Loucy (cell line): ENCODE data around the gene SLC25A41.

Experiments
- H2AFZ ChIP-seq: fragments of 200-600 bp; sonication (generic); 2 replicates; pipeline ENCODE4 v1.6.0; 2016; ENCODE audit warnings: antibody characterized with exemption, mild to moderate bottlenecking, low read length, moderate library complexity
- H3F3A ChIP-seq: fragments of 200-600 bp; 2 replicates; pipeline ENCODE4 v1.6.0; 2016; ENCODE audit warnings: antibody characterized with exemption, low read depth, mild to moderate bottlenecking
- H3K27me3 ChIP-seq: fragments of 200-600 bp; sonication (generic); 2 replicates; pipeline ENCODE4 v1.6.1; 2014; ENCODE audit warnings: low read length, mild to moderate bottlenecking; ENCODE audit not compliant: insufficient read depth, poor library complexity, severe bottlenecking
- H3K36me3 ChIP-seq: fragments of 200-600 bp; sonication (generic); 2 replicates; pipeline ENCODE4 v1.6.1; 2016; ENCODE audit warnings: low read length; ENCODE audit not compliant: insufficient read depth
- H3K4me1 ChIP-seq: fragments of 200-600 bp; sonication (generic); 2 replicates; pipeline ENCODE4 v1.5.1; 2014; ENCODE audit warnings: low read length, mild to moderate bottlenecking; ENCODE audit not compliant: insufficient read depth, poor library complexity, severe bottlenecking
- H3K4me2 ChIP-seq: fragments of 200-600 bp; sonication (generic); 2 replicates; pipeline ENCODE4 v1.6.0; 2014; ENCODE audit warnings: antibody characterized with exemption, low read length, low read depth, mild to moderate bottlenecking; ENCODE audit not compliant: poor library complexity, severe bottlenecking
- H3K4me3 ChIP-seq: fragments of 200-600 bp; sonication (generic); 2 replicates; pipeline ENCODE4 v1.5.1; 2014; ENCODE audit warnings: low read length, mild to moderate bottlenecking, mixed read lengths; ENCODE audit not compliant: poor library complexity, severe bottlenecking
- H3K79me2 ChIP-seq: fragments of 200-600 bp; sonication (generic); 2 replicates; pipeline ENCODE4 v1.6.1; 2014; ENCODE audit warnings: low read length; ENCODE audit not compliant: insufficient read depth
- H3K9ac ChIP-seq: fragments of 200-600 bp; sonication (generic); 2 replicates; pipeline ENCODE4 v1.6.0; 2014; ENCODE audit warnings: mild to moderate bottlenecking, low read depth, low read length, moderate library complexity; ENCODE audit not compliant: poor library complexity, severe bottlenecking
- H3K9me2 ChIP-seq: fragments of 200-600 bp; sonication (generic); replicated peaks from 2 replicates; pipeline ENCODE4 v1.6.1; 2016; ENCODE audit warnings: low read depth, low read length, mixed read lengths
- H3K9me3 ChIP-seq: fragments of 200-600 bp; sonication (generic); 2 replicates; pipeline ENCODE4 v1.6.1; 2014; ENCODE audit warnings: mild to moderate bottlenecking, antibody characterized with exemption, low read length, low read depth; ENCODE audit not compliant: insufficient read depth
- H4K20me1 ChIP-seq: fragments of 200-600 bp; sonication (generic); 2 replicates; pipeline ENCODE4 v1.6.0; 2014; ENCODE audit warnings: antibody characterized with exemption, low read length, mild to moderate bottlenecking; ENCODE audit not compliant: insufficient read depth, poor library complexity, severe bottlenecking
- CTCF ChIP-seq: fragments of 200-600 bp; sonication (generic); conservative IDR thresholded peaks from 2 replicates; pipeline ENCODE4 v1.5.1; 2014; ENCODE audit warnings: mild to moderate bottlenecking, antibody characterized with exemption, low read length
- EZH2phosphoT487 ChIP-seq: fragments of 200-600 bp; IDR thresholded peaks from 2 replicates; pipeline ENCODE4 v1.6.1; 2018; ENCODE audit warnings: antibody characterized with exemption, mild to moderate bottlenecking, moderate library complexity, borderline replicate concordance

SLC25A41 gene

GRCh38 chr19:6427131-6427530, 6.4 kb downstream of the SLC25A41 start:
- H3K4me1 ChIP-seq: peaks cover 24% of the 10 kb centered on the region
- peaks cover 25% of the 10 kb centered on the region for H3K79me2 ChIP-seq
- no peaks in the 10 kb centered on the region for H3K27me3 ChIP-seq
- H3K36me3 ChIP-seq: no peaks in the 10 kb centered on the region
- TF ChIP-seq EZH2phosphoT487 (no peak), CTCF (no peak)
- peaks cover 20% of the 10 kb centered on the region for H4K20me1 ChIP-seq
- no peak overlapping the region for H3K4me2 ChIP-seq
- no peaks in the 10 kb centered on the region for H3F3A ChIP-seq
- no peak overlapping the region for H3K4me3 ChIP-seq
- no peak overlapping the region for H3K9ac ChIP-seq
- no peaks in the 10 kb centered on the region for H3K9me3 ChIP-seq
- H2AFZ ChIP-seq: no peak overlapping the region
- no peaks in the 10 kb centered on the region for H3K9me2 ChIP-seq

- Histone ChIP-seq H3F3A (no peaks in the 10 kb centered on the region), H3K4me1 (peaks cover 30% of the 10 kb centered on the region), H3K4me2 (peak overlapping the region; percentile 76), H3K27me3 (no peaks in the 10 kb centered on the region), H3K9ac (peak overlapping the region; percentile 76), H3K9me2 (no peaks in the 10 kb centered on the region), H3K4me3 (peak overlapping the region; percentile 63), H2AFZ (peak overlapping the region; percentile 78), H4K20me1 (peaks cover 31% of the 10 kb centered on the region), H3K36me3 (peaks cover 6% of the 10 kb centered on the region; the same call in 1 of the 2 replicates), H3K79me2 (peaks cover 36% of the 10 kb centered on the region), H3K9me3 (no peaks in the 10 kb centered on the region)
- TF ChIP-seq EZH2phosphoT487: no peak
- TF ChIP-seq CTCF: peak; percentile 73
Observed at GRCh38 chr19:6425732-6426620, 7.6 kb downstream of the SLC25A41 start.

- Histone ChIP-seq H3K36me3 (peaks cover 14% of the 10 kb centered on the region; the same call in 1 of the 2 replicates), H3K79me2 (peaks cover 44% of the 10 kb centered on the region), H3K9me2 (no peaks in the 10 kb centered on the region), H3K4me3 (peak overlapping the region; percentile 63), H3K27me3 (no peaks in the 10 kb centered on the region), H3K9ac (peak overlapping the region; percentile 76), H3F3A (no peaks in the 10 kb centered on the region), H3K4me2 (peak overlapping the region; percentile 76), H4K20me1 (peaks cover 40% of the 10 kb centered on the region), H3K4me1 (peaks cover 30% of the 10 kb centered on the region), H2AFZ (peak overlapping the region; percentile 78), H3K9me3 (no peaks in the 10 kb centered on the region)
- no peak for TF ChIP-seq CTCF
- no peak for TF ChIP-seq EZH2phosphoT487
Observed at GRCh38 chr19:6424939-6425731, 8.4 kb downstream of the SLC25A41 start.
